T47D (cell line): ENCODE results near the gene SMARCA1.
A peak's percentile ranks its signal among the peaks of the same experiment; 100 is the strongest.

Source experiments
- DNase-seq, 2 experiments: peaks; one replicate each; pipeline versions ENCODE4 v3.0.0 to v3.0.0-alpha.2; 2011 to 2012; ENCODE audit warnings: low read depth in 1 of 2, low spot score in 1 of 2
- JUND ChIP-seq: IDR thresholded peaks from 2 replicates; pipeline ENCODE4 v1.6.1; 2012; ENCODE audit warnings: low read depth
- in situ Hi-C: cut with HindIII; loops from 2 replicates; pipeline ENCODE4 v1.10.0; 2016; ENCODE audit warnings: low sequenced_read_pairs, low pct_unique_long_range_greater_than_20kb

Gene SMARCA1

GRCh38 chrX:129404670-129405008 lies 118.7 kb downstream of the SMARCA1 start:
- TF ChIP-seq JUND, result no peak
- DNase-seq, result peak in 1 of 2 experiments; percentile 24
- in situ Hi-C loops, result no loop called here

DNA sequence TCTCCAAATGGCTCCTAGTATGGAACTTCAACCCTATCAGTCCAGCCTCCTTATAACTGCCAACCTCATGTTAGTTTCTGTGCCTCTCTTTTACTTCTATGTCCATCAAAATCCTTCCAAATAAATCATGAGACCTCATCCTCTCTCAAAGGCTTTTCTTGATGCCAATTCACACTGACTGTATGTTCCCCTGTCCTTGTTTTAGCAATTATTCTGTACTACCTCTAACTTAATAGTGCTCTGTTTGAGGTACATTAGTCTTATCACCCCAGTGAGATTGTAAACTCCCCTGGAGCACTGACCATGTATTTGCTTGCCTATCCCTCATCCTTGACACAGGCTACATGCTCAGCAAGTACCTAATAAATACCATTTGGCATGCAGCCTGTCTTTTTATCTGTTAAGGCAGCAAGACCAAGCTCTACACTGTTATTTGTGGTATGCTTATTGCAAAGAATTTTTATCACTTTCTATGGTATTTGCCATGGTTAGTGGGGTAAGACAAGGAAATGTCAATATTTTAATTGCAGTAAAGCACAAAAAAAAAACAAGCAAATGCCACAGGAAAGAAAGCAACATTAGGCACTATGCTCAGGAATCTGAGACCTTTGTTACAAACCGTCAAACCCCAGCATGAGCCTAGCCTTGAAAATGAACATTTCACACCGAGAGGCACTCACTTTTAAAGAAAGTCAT lies 119.2 kb downstream of the SMARCA1 start:
- peak; percentile 55; the same call in 1 of the 2 replicates for TF ChIP-seq JUND
- in situ Hi-C loops, result no loop called here
- DNase-seq, result peak in 1 of 2 experiments; percentile 49
